Kidney epithelial cell (primary cell): ENCODE measurements around the gene KLHL42. TPM values are rescaled to one million over a fixed set of nuclear protein-coding genes. Genes with fewer than 3 reads are reported as not detected.

Source experiments
- DNase-seq: peaks from one replicate; pipeline ENCODE4 v3.0.0-alpha.2; 2010; ENCODE audit warnings: low read depth
- H3K27me3 ChIP-seq: 2 replicates; pipeline ENCODE4 v1.6.0; 2011; ENCODE audit warnings: low read length; ENCODE audit not compliant: control insufficient read depth, insufficient read depth
- H3K36me3 ChIP-seq: 2 replicates; pipeline ENCODE4 v1.5.1; 2011; ENCODE audit warnings: low read length; ENCODE audit not compliant: control insufficient read depth, insufficient read depth
- H3K4me3 ChIP-seq: 2 replicates; pipeline ENCODE4 v1.5.1; 2011; ENCODE audit warnings: low read depth, mild to moderate bottlenecking, control low read depth, low read length
- CTCF ChIP-seq: IDR thresholded peaks from 2 replicates; pipeline ENCODE4 v1.5.1; 2011; ENCODE audit warnings: mild to moderate bottlenecking, moderate library complexity, low read length, control low read depth, inconsistent platforms; ENCODE audit not compliant: insufficient read depth, poor library complexity, severe bottlenecking
- total RNA-seq: library from RNA; depleted of rRNA; stranded (reverse); fragments of >200 nt; gene quantifications from 2 replicates; pipeline ENCODE4 v1.2.3, GENCODE V29; 2015

The KLHL42 gene
- total RNA-seq, 1 donor from 2014 or later = 19.3 TPM

DNA sequence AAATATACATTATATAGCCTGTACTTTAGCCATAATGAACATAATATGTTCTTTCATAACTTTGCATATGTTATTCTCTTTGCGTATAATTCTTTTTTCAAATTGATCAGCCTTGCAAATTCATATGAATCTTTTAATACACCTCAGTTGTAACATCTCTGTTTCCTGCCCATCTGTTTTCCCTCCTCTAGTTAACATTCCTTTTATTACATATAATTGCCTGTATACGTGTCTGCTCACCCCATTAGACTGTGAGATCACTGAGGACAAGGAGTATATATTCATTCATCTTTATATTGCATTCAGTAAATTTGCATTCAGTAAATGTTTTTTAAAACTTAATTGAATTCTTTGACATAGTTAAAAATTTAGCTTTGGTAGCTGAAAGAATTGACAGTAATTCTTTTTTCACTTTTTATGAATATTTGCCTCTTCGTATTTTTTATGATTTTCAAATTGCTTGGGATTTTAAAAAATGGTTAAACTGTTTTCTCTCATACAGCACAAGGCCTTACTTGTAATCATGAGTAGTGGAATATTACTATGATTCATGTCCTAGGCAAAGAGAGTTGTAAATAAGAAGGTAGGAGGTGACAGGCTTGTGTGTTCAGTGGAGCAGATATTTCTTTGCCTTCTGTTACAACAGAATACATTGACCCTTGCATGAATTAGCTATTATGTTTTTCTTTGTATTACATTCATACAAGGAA is 32.8 kb upstream of the KLHL42 start:
- DNase-seq = no peak
- H3K27me3 ChIP-seq = no peaks in the 10 kb centered on the region
- no peaks in the 10 kb centered on the region for H3K36me3 ChIP-seq
- H3K4me3 ChIP-seq = no peak overlapping the region
- no peak for TF ChIP-seq CTCF

DNA sequence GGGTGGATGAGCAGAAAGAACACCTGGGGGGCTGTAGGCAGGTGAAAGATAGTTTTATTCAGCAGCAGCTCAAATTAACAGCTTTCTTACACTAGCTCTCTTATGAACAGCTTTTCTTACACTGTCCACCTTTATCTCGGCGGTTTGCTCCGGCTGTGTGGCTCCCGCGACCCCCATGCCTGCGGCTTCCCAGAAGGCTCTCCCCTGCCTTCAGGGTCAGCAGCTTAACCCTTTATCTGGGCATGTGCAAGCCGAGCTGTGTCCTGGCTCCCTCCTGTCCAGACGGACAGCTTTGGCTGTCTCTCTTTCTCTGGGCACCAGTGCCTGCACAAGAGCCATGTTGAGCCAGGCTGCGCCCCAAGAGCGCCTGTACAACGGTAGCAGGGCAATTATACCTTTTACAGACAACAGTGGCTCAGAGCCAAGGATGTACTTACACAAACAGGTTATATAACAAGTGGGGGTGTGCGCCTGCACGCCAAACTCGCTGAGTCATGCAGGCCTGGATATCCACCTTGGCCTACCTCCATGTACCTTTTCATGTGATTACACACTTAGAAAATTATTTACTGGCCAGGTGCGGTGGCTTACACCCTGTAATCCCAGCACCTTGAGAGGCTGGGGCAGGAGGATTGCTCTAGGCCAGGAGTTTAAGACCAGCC is 28.5 kb upstream of the KLHL42 start:
- H3K36me3 ChIP-seq = no peaks in the 10 kb centered on the region
- no peak for TF ChIP-seq CTCF
- DNase-seq = no peak

GRCh38 chr12:27754795-27755194 is 25.2 kb upstream of the KLHL42 start:
- Histone ChIP-seq H3K4me3 (no peak overlapping the region), H3K27me3 (no peaks in the 10 kb centered on the region), H3K36me3 (no peaks in the 10 kb centered on the region)
- TF ChIP-seq CTCF = no peak
- no peak for DNase-seq

More for the DNA sequence above, 28.5 kb upstream of the KLHL42 start:
- Histone ChIP-seq H3K4me3 (no peak overlapping the region), H3K27me3 (no peaks in the 10 kb centered on the region)

DNA sequence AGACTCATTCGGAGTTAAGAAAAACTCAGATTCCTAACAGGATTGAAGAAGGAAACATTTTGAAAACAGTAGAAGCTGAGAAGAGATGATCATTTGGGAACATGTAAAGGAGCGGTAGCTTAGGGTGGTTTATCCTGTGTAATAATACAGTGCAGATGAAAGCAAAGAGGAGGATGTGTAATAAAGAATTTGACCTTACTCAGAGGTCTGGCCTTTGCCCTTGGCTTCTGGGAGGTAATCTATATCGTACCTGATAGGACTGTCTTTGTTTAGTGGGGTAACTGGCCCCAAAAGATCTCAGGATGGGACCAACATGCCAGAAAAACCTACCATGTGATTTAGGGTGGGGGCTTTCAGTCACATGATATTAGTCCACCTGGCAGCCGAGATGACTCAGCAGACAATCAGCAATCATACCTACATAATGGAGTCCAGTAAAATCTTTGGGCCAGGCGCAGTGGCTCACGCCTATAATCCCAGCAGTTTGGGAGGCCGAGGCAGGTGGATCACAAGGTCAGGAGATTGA is 23.3 kb upstream of the KLHL42 start:
- Histone ChIP-seq H3K27me3 (no peaks in the 10 kb centered on the region), H3K36me3 (no peaks in the 10 kb centered on the region), H3K4me3 (no peak overlapping the region)
- TF ChIP-seq CTCF = no peak
- no peak for DNase-seq

GRCh38 chr12:27762757-27763156 is 17.3 kb upstream of the KLHL42 start:
- Histone ChIP-seq H3K27me3 (no peaks in the 10 kb centered on the region), H3K4me3 (no peak overlapping the region), H3K36me3 (no peaks in the 10 kb centered on the region)
- TF ChIP-seq CTCF = no peak
- DNase-seq = no peak
